BLaER1 (cell line): ENCODE measurements around the gene FAM13B.

Source experiments
- H3K27ac ChIP-seq: shearing (Covaris generic); formaldehyde crosslinking; 2 replicates; pipeline ENCODE4 v1.8.1; 2022
- H3K27me3 ChIP-seq: shearing (Covaris generic); formaldehyde crosslinking; 2 replicates; pipeline ENCODE4 v1.8.1; 2022
- H3K36me3 ChIP-seq: shearing (Covaris generic); formaldehyde crosslinking; 2 replicates; pipeline ENCODE4 v1.8.1; 2022
- H3K4me1 ChIP-seq: shearing (Covaris generic); formaldehyde crosslinking; 2 replicates; pipeline ENCODE4 v1.8.1; 2022
- H3K4me2 ChIP-seq: shearing (Covaris generic); formaldehyde crosslinking; 2 replicates; pipeline ENCODE4 v1.8.1; 2022
- H3K4me3 ChIP-seq: shearing (Covaris generic); formaldehyde crosslinking; 2 replicates; pipeline ENCODE4 v1.8.1; 2022
- H3K9ac ChIP-seq: shearing (Covaris generic); formaldehyde crosslinking; 2 replicates; pipeline ENCODE4 v1.8.1; 2022
- H3K9me3 ChIP-seq: shearing (Covaris generic); formaldehyde crosslinking; 2 replicates; pipeline ENCODE4 v1.8.1; 2022
- H4K20me1 ChIP-seq: shearing (Covaris generic); formaldehyde crosslinking; 2 replicates; pipeline ENCODE4 v1.8.1; 2022
- Cebpa-rat ChIP-seq: shearing (Covaris generic); IDR thresholded peaks from 2 replicates; pipeline ENCODE4 v1.8.1; 2022

The FAM13B gene

GRCh38 chr5:138025285-138025684 is 7.6 kb downstream of the FAM13B start:
- no peak for TF ChIP-seq Cebpa-rat
- Histone ChIP-seq H3K27me3 (no peaks in the 10 kb centered on the region), H3K27ac (no peak overlapping the region), H4K20me1 (peaks cover 100% of the 10 kb centered on the region), H3K4me3 (no peak overlapping the region), H3K36me3 (peaks cover 25% of the 10 kb centered on the region), H3K4me1 (peaks cover 39% of the 10 kb centered on the region), H3K4me2 (no peak overlapping the region), H3K9me3 (peaks cover 13% of the 10 kb centered on the region; the same call in 1 of the 2 replicates), H3K9ac (no peak overlapping the region)

- H3K9ac ChIP-seq = no peak overlapping the region
These were observed 8.8 kb downstream of the FAM13B start for GRCh38 chr5:138024117-138024516.

GRCh38 chr5:138022912-138023311 is 10.0 kb downstream of the FAM13B start:
- Histone ChIP-seq H3K9me3 (peaks cover 13% of the 10 kb centered on the region; the same call in 1 of the 2 replicates), H3K36me3 (peaks cover 49% of the 10 kb centered on the region), H3K27me3 (no peaks in the 10 kb centered on the region), H3K4me3 (no peak overlapping the region), H3K9ac (no peak overlapping the region), H3K4me1 (peaks cover 15% of the 10 kb centered on the region; the same call in 1 of the 2 replicates), H3K27ac (no peak overlapping the region), H4K20me1 (peaks cover 99% of the 10 kb centered on the region), H3K4me2 (no peak overlapping the region)
- no peak for TF ChIP-seq Cebpa-rat

More at GRCh38 chr5:138024117-138024516, 8.8 kb downstream of the FAM13B start:
- Histone ChIP-seq H3K36me3 (peaks cover 36% of the 10 kb centered on the region), H3K4me3 (no peak overlapping the region), H3K27me3 (no peaks in the 10 kb centered on the region), H3K27ac (no peak overlapping the region), H3K4me2 (no peak overlapping the region), H3K9me3 (peaks cover 13% of the 10 kb centered on the region; the same call in 1 of the 2 replicates), H3K4me1 (peaks cover 28% of the 10 kb centered on the region), H4K20me1 (peaks cover 99% of the 10 kb centered on the region)
- TF ChIP-seq Cebpa-rat = no peak

GRCh38 chr5:138021771-138022170 is 11.1 kb downstream of the FAM13B start:
- Histone ChIP-seq H3K9me3 (0 out of 2 replicates have a peak, but pooled peaks cover 3% of the 10 kb centered on the region), H3K27ac (no peak overlapping the region), H4K20me1 (peaks cover 99% of the 10 kb centered on the region), H3K4me2 (no peak overlapping the region), H3K36me3 (peaks cover 48% of the 10 kb centered on the region), H3K4me3 (no peak overlapping the region), H3K27me3 (no peaks in the 10 kb centered on the region), H3K9ac (no peak overlapping the region), H3K4me1 (0 out of 2 replicates have a peak, but pooled peaks cover 9% of the 10 kb centered on the region)
- no peak for TF ChIP-seq Cebpa-rat

GRCh38 chr5:138018849-138019248 is 14.0 kb downstream of the FAM13B start:
- Histone ChIP-seq H3K27ac (no peak overlapping the region), H3K4me1 (0 out of 2 replicates have a peak, but pooled peaks cover 9% of the 10 kb centered on the region), H3K36me3 (peaks cover 70% of the 10 kb centered on the region), H3K4me3 (no peak overlapping the region), H4K20me1 (peaks cover 99% of the 10 kb centered on the region), H3K9ac (no peak overlapping the region), H3K27me3 (no peaks in the 10 kb centered on the region), H3K9me3 (no peaks in the 10 kb centered on the region), H3K4me2 (no peak overlapping the region)
- TF ChIP-seq Cebpa-rat = no peak

- H3K9me3 ChIP-seq = no peaks in the 10 kb centered on the region
- no peaks in the 10 kb centered on the region for H3K27me3 ChIP-seq
- peaks cover 77% of the 10 kb centered on the region for H4K20me1 ChIP-seq
- H3K36me3 ChIP-seq = peaks cover 90% of the 10 kb centered on the region
- no peak overlapping the region for H3K4me2 ChIP-seq
- TF ChIP-seq Cebpa-rat = no peak
- H3K27ac ChIP-seq = no peak overlapping the region
- H3K4me3 ChIP-seq = no peak overlapping the region
- H3K4me1 ChIP-seq = no peaks in the 10 kb centered on the region
- H3K9ac ChIP-seq = no peak overlapping the region
These were observed 17.0 kb downstream of the FAM13B start for GRCh38 chr5:138015916-138016315.

GRCh38 chr5:138011991-138012390 is 20.9 kb downstream of the FAM13B start:
- H3K27ac ChIP-seq = no peak overlapping the region
- TF ChIP-seq Cebpa-rat = no peak
- H3K9ac ChIP-seq = no peak overlapping the region
- H3K4me2 ChIP-seq = no peak overlapping the region
- H3K9me3 ChIP-seq = no peaks in the 10 kb centered on the region
- H4K20me1 ChIP-seq = peaks cover 38% of the 10 kb centered on the region
- no peaks in the 10 kb centered on the region for H3K4me1 ChIP-seq
- no peak overlapping the region for H3K4me3 ChIP-seq
- H3K27me3 ChIP-seq = no peaks in the 10 kb centered on the region
- peaks cover 93% of the 10 kb centered on the region for H3K36me3 ChIP-seq

GRCh38 chr5:138000102-138000723 is 32.7 kb downstream of the FAM13B start:
- Histone ChIP-seq H3K4me1 (no peaks in the 10 kb centered on the region), H3K9me3 (peaks cover 21% of the 10 kb centered on the region), H3K4me3 (no peak overlapping the region), H3K27ac (no peak overlapping the region), H3K27me3 (no peaks in the 10 kb centered on the region), H3K9ac (no peak overlapping the region), H3K4me2 (no peak overlapping the region), H4K20me1 (peaks cover 58% of the 10 kb centered on the region), H3K36me3 (peaks cover 82% of the 10 kb centered on the region)
- no peak for TF ChIP-seq Cebpa-rat

GRCh38 chr5:137997726-137998213 is 35.1 kb downstream of the FAM13B start:
- TF ChIP-seq Cebpa-rat = no peak
- Histone ChIP-seq H3K9ac (no peak overlapping the region), H3K27ac (no peak overlapping the region), H3K4me3 (no peak overlapping the region), H3K36me3 (peaks cover 70% of the 10 kb centered on the region), H3K9me3 (peaks cover 21% of the 10 kb centered on the region), H3K27me3 (no peaks in the 10 kb centered on the region), H4K20me1 (peaks cover 62% of the 10 kb centered on the region), H3K4me2 (no peak overlapping the region), H3K4me1 (no peaks in the 10 kb centered on the region)

- TF ChIP-seq Cebpa-rat = no peak
- Histone ChIP-seq H3K36me3 (peaks cover 73% of the 10 kb centered on the region), H3K9me3 (peaks cover 21% of the 10 kb centered on the region), H3K27ac (no peak overlapping the region), H3K4me1 (no peaks in the 10 kb centered on the region), H4K20me1 (peaks cover 63% of the 10 kb centered on the region), H3K9ac (no peak overlapping the region), H3K4me3 (no peak overlapping the region), H3K27me3 (no peaks in the 10 kb centered on the region), H3K4me2 (no peak overlapping the region)
These were observed 37.1 kb downstream of the FAM13B start for GRCh38 chr5:137995749-137996128.
